ENCODE results near the gene ADM2. TPM values are rescaled to one million over a fixed set of nuclear protein-coding genes. Genes with fewer than 3 reads are reported as not detected.

ADM2 gene
- total RNA-seq, 1 donor from 2014 or later = 3.7 TPM

DNA sequence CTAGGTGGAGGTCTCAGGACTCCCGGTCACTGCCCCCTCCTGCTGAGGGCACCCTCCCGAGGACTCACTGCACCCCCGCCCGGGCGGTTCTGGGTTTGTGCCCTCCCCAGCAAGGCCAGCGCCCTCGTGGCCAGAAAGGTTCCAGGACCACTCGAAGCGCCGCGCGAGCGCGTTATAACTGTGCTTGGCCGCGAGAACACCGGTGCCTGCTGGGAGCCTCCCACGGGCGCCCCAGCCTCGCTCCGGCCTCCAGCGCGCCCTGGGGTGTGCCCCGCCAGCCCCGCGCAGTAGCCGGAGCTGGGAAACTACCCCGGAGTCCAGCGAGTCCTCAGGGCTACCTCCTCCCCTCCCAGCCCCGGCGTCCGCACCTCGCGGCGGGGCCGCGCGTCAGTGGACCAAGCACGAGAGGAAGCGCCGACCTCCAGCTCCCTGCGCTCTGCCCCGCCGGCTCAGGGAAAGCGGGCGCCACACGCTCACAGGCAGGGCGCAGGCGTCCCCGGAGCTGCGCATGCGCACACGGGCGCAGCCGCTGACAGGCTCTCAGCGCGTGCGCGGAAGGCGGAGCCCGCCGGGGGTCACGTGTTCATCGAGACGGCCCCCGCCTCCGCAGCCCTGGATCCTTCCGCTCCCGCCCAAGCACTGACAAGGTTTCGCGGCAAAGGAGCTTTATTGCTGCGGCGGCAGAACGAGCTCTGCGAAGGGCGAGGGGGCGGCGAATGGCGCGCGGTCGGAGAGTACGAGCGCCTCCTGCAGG is 43.9 kb downstream of the ADM2 start, which contains the start of gene SCO2:
Gene SCO2, minus strand, starts transcription at position 495 of the 754 bp plus-strand sequence. CDS start 1,187 bp downstream, outside the sequence.
- TF ChIP-seq, protein P1, sequence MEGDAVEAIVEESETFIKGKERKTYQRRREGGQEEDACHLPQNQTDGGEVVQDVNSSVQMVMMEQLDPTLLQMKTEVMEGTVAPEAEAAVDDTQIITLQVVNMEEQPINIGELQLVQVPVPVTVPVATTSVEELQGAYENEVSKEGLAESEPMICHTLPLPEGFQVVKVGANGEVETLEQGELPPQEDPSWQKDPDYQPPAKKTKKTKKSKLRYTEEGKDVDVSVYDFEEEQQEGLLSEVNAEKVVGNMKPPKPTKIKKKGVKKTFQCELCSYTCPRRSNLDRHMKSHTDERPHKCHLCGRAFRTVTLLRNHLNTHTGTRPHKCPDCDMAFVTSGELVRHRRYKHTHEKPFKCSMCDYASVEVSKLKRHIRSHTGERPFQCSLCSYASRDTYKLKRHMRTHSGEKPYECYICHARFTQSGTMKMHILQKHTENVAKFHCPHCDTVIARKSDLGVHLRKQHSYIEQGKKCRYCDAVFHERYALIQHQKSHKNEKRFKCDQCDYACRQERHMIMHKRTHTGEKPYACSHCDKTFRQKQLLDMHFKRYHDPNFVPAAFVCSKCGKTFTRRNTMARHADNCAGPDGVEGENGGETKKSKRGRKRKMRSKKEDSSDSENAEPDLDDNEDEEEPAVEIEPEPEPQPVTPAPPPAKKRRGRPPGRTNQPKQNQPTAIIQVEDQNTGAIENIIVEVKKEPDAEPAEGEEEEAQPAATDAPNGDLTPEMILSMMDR (IDR thresholded peaks at IDR 0.05; ENCODE audit: insufficient read depth, low read length, severe bottlenecking) = peak; percentile 65
- FAIRE-seq (no peak), DNase-seq (ENCODE audit: low read depth) (peak; percentile 87)
- Histone ChIP-seq H3K4me3 (ENCODE audit: low read depth, low read length) (peak within 1 kb of the TSS; percentile 79), H3K36me3 (ENCODE audit: control insufficient read depth, insufficient read depth, low read length) (peaks cover 18% of the 10 kb centered on the region), H3K27me3 (ENCODE audit: control insufficient read depth, insufficient read depth, low read length) (no peaks in the 10 kb centered on the region)

GRCh38 chr22:50525858-50526107 is 44.4 kb downstream of the ADM2 start:
- FAIRE-seq (no peak), DNase-seq (ENCODE audit: low read depth) (no peak)
- peaks cover 18% of the 10 kb centered on the region for H3K36me3 ChIP-seq (ENCODE audit: control insufficient read depth, insufficient read depth, low read length)
- no peaks in the 10 kb centered on the region for H3K27me3 ChIP-seq (ENCODE audit: control insufficient read depth, insufficient read depth, low read length)
- peak overlapping the region; percentile 79 for H3K4me3 ChIP-seq (ENCODE audit: low read depth, low read length)
- TF ChIP-seq, protein P1 (IDR thresholded peaks at IDR 0.05; ENCODE audit: insufficient read depth, low read length, severe bottlenecking) = no peak

DNA sequence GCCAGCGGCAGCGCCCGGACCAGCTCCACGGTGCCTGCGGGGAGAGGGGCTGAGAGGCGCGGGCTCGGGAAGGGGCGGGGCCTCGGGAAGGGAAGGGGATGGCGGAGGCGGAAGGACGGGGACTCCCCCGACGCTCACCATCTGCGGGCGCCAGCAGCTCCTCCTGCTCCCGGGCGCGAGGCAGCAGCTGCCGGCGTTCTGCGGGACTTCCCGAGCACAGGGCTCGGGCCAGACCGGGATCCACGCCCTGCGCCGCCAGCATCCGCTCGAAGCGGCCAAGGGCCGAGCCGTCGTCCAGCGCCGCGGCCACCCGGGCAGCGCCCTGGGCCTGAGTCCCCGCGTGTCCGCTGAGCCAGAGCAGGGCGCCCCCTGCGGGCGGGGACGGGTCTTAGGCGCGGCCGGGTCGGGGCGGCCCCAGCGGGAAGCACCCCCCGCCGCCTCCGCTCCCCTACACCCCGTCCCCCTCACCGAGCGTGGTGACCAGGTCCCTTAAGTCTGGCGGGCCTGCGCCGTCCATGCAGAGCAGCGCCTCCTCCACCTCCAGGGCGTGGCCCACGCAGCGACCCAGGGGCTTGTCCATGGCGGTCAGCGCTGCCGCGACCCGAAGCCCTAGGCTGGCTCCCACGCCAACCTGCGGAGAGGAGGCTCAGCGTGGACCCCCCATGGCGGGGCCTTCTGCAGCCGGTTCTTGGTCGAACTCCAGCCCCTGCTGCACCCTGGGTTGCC is 44.9 kb downstream of the ADM2 start:
- DNase-seq (ENCODE audit: low read depth) = peak; percentile 50
- Histone ChIP-seq H3K36me3 (ENCODE audit: control insufficient read depth, insufficient read depth, low read length) (peaks cover 18% of the 10 kb centered on the region), H3K27me3 (ENCODE audit: control insufficient read depth, insufficient read depth, low read length) (no peaks in the 10 kb centered on the region), H3K4me3 (ENCODE audit: low read depth, low read length) (peak overlapping the region; percentile 79)
- TF ChIP-seq, protein P1 (IDR thresholded peaks at IDR 0.05; ENCODE audit: insufficient read depth, low read length, severe bottlenecking) = peak; percentile 66
- no peak for FAIRE-seq

GRCh38 chr22:50526834-50527801 is 45.8 kb downstream of the ADM2 start:
- TF ChIP-seq, protein P1 (IDR thresholded peaks at IDR 0.05; ENCODE audit: insufficient read depth, low read length, severe bottlenecking) = no peak
- Histone ChIP-seq H3K27me3 (ENCODE audit: control insufficient read depth, insufficient read depth, low read length) (no peaks in the 10 kb centered on the region), H3K4me3 (ENCODE audit: low read depth, low read length) (peak overlapping the region; percentile 79), H3K36me3 (ENCODE audit: control insufficient read depth, insufficient read depth, low read length) (peaks cover 15% of the 10 kb centered on the region)
- FAIRE-seq (no peak), DNase-seq (ENCODE audit: low read depth) (peak; percentile 29)

DNA sequence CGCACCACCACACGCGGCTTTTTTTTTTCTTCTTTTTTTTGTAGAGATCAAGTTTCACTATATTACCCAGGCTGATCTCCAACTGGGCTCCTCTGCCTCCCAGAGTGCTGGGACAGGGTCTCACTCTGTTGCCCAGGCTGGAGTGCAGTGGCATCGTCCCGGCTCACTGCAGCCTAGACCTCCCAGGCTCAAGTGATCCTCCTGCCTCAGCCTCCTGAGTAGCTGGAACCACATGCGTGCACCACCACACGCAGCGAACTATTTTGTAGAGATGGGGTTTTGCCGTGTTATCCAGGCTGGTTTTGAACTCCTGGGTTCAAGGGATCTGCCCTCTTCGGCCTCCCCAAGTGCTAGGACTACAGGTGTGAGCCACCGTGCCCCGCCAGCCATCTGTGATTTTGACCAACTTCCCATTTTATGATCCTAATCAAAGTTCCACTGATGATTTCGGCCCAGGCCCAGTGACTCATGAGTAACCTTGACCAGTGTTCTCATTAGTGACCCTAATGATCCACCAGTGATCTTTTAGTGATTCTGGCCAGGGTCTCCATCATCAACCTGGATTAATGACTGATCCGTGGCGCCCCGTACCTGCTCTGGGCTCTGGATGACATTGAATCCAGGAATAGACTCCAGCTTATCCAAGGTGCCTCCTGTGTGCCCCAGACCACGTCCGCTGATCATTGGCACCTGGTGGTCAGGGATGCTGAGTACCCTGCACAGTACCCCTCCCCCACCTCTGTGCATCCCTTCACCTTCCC is 46.8 kb downstream of the ADM2 start:
- TF ChIP-seq, protein P1 (IDR thresholded peaks at IDR 0.05; ENCODE audit: insufficient read depth, low read length, severe bottlenecking) = no peak
- DNase-seq (ENCODE audit: low read depth) (no peak), FAIRE-seq (no peak)
- Histone ChIP-seq H3K27me3 (ENCODE audit: control insufficient read depth, insufficient read depth, low read length) (no peaks in the 10 kb centered on the region), H3K4me3 (ENCODE audit: low read depth, low read length) (no peak overlapping the region), H3K36me3 (ENCODE audit: control insufficient read depth, insufficient read depth, low read length) (peaks cover 14% of the 10 kb centered on the region)
